Mammary epithelial cell (primary cell): Measurements from ENCODE around the gene ZNF629.

ENCODE experiments used
- CTCF ChIP-seq, 2 donors: IDR thresholded peaks in 1 of 2; conservative IDR thresholded peaks in 1 of 2; 2 replicates each; pipeline ENCODE4 v1.5.1; 2011 to 2012; ENCODE audit warnings: inconsistent platforms in 2 of 2, low read length in 2 of 2, mild to moderate bottlenecking in 2 of 2, control low read depth in 1 of 2, low read depth in 1 of 2; ENCODE audit not compliant: insufficient read depth in 1 of 2; ENCODE audit errors: extremely low read depth in 1 of 2
- EZH2 ChIP-seq: IDR thresholded peaks from 2 replicates; pipeline ENCODE4 v1.6.1; 2012; ENCODE audit warnings: low read length, inconsistent platforms, borderline replicate concordance

GRCh38 chr16:30779596-30779995, 7.4 kb downstream of the ZNF629 start:
- TF ChIP-seq CTCF (conservative IDR thresholded peaks at IDR 0.05 in 1 of 2, IDR thresholded peaks at IDR 0.05 in 1 of 2; ENCODE audit: extremely low read depth in 1 of 2, insufficient read depth in 1 of 2, low read depth in 1 of 2, low read length in 2 of 2), result no peak
- TF ChIP-seq EZH2, result no peak
